Limb (tissue), 2 donors: ENCODE results near the gene SLC22A4.
A peak's percentile ranks its signal among the peaks of the same experiment; 100 is the strongest.

Experiments used
- DNase-seq, 2 donors: peaks; one replicate each; pipeline ENCODE4 v3.0.0-alpha.2; 2016; ENCODE audit errors: extremely low spot score in 2 of 2

Gene SLC22A4

DNA sequence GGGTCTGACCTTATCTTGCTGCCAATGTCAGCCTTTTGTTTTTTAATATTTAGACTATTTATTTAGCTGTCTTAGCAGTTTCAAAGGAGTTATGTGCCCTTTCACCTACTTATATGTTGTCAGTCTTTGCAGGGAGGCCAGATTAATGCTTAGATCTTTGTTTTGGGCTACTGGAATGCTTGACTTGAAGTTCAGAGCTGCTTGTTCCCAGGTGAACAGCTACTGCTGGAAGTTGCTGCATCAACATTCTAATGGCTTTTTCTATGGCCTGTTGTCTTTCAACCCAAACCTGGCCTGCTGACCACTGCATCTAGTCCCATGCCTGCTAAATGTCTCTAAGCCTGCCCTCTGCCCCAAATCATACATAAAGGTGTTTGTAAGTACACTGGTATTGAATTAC lies 78.3 kb downstream of the SLC22A4 start:
- DNase-seq = no peak

DNA sequence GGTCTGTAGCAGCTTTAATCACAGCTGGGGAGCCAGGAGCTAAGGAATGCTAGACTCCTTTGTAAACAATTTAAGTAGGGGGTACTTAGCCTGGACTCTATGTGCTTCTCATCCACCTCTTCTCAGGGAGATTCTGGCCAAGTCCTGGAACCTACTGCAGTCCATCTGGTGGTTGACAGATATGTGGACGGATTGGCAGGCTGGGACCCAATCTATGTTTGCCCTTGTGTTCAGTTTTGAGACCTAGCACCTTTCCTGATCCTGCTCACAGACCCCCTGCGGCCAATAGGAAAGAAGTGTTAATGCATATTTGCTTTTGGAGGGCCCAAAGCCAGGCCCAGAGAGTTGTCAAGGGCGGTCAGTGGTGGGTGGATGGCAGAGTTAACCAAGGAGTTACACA lies 81.8 kb downstream of the SLC22A4 start:
- no peak for DNase-seq

DNA sequence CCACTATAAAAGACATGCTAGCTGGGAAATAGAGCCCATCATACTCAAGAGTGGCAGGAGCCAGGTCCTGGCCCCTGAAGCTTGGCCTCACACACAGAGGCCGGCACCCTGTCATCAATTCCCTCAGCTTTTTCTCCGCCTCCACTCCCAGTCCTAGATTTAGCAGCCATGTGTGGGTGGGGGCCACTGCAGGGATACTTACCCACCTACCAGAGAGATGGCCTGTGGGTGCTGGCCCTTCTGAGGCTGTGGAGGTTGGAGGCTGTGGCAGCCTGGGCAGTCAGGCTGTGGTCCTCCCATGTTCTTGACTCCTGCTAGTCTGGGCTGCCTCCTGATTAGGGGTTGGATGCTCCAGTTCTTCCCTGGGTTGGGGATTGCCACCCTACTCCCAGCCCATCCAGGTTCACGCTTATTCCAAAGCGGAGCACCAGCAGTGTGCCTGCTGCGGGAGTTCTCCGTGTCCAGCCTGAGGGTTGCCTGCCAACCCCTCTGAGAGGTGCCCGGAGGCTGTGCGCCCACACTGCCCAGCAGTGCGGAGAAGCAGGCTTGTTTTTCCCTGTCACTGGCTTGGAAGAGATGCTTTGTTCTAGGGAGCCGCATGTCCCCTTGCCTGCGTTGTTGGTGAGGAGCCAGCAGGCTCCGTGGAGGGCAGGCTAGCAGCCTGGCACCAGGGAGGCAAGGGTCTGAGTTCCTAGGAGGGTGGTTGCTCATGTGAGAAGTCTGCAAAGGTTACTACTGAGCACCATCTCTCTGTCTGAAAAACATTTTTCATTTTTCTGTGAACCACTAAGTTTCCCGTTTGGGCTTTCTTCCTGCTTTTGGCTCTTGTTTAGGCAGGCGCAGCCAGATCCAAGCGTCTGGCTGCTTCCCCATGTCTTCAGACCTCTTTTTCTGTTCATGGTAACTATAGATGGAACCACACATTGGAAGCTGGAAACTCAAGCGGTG lies 82.8 kb downstream of the SLC22A4 start:
- DNase-seq = no peak

DNA sequence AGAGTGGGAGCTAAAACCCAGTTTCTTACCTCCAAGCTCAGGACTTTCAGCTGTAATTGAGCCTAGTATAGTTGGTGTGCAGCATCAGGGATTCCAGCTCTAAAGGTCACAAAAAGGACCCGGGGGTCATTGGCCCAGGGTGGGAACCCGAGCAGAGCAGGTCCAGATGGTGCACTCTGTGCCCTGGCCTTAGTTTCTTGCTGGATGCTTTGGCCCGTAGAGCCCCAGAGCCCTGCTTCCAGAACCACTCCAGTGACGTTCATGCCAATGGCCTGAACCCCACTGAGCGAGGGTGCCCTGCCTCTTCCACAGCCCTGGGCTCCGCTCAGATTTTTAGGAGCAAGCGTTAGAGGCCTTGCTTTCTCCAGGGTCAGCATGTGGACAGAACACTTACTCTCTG lies 83.5 kb downstream of the SLC22A4 start:
- DNase-seq = no peak

DNA sequence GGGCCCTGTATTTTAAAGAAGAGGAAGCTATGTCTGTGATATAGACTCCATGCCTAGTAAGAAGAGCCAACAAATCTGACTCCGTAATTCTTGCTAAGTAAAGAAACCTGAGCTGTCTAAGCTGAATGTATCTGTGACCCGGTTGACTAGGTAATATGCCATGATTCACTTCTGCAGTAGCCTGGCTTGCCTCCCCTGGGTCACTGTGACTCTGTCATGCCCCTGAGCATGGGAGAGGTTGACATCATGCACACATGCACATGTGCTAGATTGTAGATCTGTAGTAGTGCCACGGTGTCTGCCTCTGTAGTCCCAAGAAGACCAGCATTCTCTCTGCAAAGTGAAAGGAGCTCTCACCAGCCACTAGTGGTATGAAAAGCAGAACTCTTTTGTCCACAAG lies 84.4 kb downstream of the SLC22A4 start:
- DNase-seq = no peak

DNA sequence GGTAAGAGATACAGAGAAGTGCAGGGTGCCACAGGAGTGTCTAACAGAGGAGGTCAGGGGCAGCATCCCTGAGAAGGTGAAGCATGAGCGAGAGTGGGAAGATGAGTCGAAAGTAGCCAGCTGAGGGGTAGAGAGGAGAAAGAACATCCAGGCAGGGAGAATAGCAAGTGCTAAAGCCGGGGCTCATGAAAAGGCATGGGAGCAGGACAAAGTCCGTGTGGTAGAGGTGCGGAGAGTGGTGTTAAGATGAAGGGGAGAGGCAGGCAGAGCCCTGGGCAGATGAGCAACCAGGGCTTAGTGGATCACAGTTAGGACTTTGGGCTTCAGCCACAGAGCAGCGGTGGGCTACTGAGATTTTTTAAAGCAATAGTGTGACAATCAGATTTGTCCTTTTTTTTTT lies 85.9 kb downstream of the SLC22A4 start:
- no peak for DNase-seq

DNA sequence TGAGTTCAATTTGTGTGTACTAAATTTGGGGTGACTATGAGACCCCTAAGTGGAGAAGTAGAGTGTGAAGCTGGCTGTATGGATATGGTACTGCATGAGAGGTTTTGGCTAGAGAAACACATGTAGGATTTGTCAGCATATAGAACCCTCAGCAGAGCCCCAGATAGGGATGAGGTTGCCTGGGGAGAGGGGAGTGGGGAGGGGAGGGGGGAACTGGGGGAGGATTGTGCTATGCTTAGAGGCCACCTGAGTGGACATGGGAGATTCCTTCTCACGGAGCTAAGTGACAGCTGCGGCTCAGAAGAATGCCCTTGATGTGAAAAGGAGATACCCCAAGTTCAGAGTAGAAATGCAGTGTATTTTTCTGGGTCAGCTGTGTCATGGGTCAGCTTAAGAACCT lies 86.5 kb downstream of the SLC22A4 start:
- DNase-seq = no peak

DNA sequence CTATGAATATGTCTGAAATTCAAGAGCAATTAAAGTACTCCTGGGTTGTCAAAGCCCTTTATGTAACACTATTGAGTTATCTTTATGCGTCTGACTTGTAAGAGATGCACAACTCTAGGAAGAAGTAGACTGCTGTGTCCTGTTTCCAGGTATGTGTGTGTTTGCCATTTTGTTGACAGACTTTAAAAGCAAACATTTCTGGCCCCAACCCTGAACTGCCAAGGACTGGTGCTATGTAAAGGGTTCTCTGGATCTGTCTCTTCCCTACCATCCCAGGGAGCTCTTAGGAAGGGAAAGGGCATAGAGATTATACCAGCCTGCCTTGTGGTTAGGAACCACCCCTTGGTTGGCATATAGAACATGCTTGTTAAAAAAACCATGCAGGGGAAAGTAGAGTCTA lies 87.4 kb downstream of the SLC22A4 start:
- no peak for DNase-seq

DNA sequence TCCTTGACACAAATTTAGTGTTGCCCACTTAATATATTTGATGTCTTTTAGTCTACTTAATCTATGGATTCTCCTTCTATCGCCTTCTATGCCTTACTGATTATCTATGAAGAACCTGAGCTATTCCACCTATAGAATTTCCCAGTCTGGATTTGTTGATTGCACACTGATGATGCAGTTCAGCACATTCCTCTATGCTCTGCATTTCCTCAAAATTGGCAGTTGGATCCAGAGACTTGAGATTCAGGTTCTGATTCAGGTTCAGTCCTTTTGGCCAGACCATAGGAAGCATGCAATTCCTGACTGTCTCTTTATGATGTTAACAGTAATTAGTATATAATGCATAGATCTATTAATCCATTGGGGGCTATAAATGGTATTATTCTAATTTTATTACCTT lies 89.1 kb downstream of the SLC22A4 start:
- no peak for DNase-seq

DNA sequence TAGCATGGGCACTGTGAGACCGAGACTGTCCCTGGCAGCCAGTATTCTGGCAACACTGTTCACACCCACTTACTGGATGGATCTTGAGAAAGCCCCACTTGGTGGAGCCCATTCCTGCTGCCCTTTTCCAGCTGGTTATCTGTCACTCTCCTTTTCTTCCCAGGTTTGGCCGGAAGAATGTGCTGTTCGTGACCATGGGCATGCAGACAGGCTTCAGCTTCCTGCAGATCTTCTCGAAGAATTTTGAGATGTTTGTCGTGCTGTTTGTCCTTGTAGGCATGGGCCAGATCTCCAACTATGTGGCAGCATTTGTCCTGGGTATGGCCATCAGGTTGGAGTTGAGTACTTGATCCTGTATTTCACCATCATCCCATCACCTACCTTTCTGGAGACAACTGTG lies 89.8 kb downstream of the SLC22A4 start:
- DNase-seq = no peak

DNA sequence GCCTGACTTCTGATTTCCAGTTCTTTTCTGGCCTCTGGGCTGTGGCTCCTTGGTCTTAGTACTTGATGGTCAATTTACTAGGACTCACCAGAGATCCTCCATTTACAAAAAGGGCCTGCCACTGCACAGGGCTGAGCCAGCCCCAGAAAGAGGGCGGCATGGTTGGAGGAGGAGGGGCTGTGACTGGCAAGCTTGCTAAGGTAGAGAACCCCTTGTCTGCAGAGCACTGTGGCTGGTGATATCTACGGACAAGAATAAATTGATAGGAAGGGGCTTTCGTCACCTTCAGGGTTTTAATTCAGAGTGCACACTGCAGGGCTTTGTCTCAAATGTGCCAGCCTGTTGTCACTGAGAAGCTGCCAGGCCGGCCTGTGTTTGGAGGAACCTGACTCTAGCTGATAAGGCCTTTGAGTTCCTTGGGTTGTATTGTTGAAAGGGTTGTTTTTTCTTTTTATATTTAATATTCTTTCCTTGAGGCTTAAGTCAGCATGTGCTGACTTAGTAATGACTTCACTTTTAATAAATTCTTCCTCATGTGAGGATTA lies 90.4 kb downstream of the SLC22A4 start:
- no peak for DNase-seq

DNA sequence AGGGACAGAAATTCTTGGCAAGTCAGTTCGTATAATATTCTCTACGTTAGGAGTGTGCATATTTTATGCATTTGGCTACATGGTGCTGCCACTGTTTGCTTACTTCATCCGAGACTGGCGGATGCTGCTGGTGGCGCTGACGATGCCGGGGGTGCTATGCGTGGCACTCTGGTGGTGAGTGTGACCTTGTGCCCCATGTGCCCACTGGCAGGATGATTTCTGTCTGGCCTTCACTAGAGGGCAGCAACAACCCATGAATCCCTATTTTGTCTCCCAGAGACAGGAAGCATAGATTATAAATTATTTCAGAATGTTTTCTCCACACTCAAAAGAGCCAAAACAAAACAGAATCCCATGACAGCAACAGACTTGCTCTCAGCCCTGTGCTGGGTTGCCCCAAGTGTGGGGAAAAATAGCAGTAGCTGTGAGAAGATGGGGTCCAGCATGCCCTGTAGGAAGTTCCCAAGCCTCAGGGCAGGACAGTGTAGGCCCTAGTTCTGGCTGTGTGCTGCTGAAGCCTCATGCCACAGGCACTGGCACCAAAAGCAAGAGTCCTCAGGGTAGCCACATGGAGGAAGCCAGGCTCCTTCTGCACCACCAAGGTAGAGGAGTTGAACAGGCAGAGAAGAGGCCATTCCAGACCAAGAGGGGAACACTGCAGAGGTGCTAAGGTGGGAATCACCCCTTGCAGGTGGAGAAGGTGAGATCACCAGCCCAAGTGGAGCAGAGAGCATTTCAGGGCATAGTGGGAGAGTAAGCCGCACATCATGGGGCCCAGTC lies 91.3 kb downstream of the SLC22A4 start:
- DNase-seq = peak; percentile 50 to 53

DNA sequence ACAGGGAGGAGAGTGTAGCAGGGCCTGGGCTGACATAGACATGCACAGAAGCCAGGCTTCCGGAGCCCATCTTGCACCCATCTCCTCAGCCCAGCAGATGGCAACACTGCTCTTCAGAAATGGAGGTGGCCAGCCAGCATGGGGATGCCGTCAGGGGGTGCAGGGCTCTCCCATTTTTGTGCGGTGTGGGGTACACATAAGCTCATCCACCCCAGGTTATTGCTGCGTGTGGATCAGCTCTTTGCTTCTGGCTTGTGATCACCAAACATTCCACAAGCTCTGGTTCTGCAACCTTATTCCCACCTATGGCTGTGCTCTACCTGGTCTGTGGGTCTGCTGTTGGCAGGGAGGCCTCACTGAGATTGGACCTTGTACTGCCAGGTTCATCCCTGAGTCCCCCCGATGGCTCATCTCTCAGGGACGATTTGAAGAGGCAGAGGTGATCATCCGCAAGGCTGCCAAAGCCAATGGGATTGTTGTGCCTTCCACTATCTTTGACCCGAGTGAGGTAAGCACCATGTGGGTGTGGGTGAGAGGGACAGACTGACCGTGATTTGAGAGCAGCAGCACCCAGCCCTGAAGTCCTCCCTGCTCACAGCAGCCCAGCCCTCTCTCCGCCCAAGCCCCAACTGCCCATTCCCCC lies 92.6 kb downstream of the SLC22A4 start:
- peak; percentile 45 to 70 for DNase-seq

DNA sequence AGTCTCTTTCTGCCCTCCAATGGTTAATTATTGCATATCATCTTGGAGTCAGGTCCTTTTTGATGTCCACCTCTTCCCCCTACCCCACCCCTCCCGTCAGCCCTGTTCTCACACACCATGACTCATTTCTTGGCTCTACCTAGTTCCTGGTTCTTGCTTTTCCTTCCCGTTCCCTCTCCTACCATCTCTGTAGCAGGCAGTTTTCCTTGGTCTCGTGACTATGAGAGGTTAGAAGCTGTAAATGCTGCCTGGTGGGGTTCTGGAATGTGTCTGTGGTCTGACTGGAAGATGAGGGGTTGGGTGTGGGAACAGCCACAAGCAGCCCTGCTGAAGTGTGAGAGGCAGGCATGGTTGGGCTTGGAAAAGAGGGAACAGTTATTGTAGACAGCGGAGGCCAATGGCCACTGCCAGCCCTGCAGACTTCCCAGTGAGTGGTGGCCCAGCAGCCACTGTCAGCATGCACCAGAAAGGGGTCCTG lies 93.5 kb downstream of the SLC22A4 start:
- peak; percentile 64 to 68 for DNase-seq

DNA sequence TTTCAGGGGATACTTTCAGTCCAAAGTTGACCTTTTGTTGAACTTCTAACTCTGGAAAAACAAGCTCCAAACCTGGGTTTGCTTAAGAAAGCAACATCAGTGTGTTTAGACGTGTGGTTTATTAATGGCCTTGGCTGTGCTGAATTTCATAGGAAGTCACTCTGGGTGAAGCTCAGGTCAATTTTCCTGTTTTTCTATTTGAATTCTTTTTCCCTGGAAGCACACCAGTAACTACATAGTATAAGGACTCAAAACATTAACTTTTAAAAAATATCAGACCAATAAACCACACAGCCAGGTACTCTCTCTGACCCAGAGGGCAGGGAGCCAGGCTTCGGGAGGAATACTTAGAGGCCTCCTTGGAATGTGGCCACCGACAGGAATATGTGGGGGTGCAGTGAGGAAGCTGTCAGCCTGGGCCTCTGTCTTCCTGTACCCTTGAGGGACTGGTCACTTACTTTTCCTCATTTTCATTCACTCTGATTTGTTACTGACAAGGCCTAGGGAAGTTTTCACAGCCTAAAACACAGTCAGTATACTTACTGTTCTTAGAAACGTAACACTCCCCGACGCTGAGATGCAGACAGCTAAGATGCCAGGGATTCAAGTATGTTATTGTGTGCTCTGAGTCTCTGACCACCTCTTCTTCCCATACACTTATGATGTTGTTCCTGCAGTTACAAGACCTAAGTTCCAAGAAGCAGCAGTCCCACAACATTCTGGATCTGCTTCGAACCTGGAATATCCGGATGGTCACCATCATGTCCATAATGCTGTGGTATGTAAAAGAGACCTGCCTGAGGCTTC lies 94.3 kb downstream of the SLC22A4 start:
- peak; percentile 61 to 67 for DNase-seq

DNA sequence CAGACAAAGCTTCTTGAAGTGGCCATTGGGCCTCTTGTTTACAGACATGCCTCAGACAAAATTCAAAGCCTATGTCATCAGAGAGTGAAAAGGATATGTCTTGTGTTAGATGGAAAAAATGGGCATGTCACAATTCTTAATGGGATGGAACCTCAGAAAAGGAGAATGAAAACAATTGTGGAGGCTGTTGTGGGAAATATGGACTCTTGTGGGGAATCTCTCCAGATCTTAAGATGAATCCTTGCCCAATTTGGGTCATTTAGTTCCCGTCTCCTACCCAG lies 94.8 kb downstream of the SLC22A4 start:
- no peak for DNase-seq

DNA sequence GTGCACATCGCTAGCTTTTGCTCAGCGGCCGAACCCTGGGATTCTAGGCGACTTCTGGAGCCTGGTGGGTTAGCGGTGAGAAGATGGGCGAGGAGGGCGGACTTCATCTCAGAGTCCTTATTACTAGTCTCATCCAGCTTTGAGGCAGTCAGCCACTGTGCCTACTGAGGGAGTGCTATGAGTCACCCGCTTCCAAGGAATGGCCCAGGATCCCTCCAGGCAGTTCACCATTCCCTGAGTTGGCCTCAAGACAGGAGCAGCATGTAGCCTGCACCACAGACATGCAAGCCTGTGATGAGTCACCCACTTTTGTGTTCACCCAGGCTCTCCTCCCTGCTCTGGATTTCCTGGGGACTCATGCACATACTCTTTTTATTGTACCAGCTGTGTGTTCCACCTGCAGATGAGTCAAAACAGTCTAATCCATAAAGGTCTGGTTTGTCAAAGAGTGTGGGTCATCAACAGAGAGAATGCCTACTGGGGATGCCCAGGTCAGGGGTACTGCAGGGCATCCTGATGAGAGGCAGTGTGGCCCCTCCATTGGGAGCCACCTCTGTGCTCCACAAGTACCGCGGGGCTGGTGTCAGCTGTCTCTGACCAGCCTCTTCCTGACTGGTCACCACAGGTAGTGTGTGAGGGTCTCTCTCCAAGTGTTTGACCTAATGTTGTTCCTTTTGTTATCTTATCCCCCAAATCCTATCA lies 95.5 kb downstream of the SLC22A4 start:
- DNase-seq = no peak

DNA sequence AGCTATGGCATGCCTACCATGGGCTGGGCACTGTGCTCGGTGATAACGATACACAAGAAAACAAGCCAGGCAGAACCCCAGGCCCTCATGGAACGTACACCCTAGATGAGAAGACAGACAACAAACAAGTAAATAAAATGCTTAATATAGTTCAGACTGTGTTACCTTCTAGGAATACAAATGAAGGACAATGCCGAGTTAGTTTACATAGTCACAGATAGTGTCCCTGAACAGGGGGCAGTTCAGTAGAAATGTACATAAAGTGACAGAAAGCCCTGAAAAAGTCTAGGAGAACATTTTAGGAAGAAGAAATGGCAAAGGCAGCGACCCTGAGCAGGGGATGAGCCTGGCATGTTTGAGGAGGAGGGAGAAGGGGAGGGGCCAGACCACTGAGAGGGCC lies 97.1 kb downstream of the SLC22A4 start:
- DNase-seq = no peak

DNA sequence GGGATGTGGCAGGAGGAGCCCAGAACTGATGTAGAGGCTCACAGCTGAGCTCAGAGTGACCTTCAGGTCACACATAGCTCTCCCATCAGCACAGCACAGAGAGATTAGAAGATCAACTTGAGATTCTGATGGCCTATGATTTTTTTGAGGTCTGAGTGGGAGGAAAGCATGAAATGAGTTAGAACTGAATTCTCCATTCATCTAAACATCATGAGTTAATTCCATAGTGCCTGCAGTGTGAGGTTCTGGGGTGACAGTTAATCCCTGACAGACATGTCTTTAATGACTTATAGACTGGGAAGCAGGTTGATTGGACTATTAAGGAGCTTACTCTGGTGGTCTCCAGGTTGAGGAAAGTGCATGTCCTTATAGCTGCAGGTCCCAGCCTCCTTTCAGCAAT lies 97.7 kb downstream of the SLC22A4 start:
- no peak for DNase-seq

DNA sequence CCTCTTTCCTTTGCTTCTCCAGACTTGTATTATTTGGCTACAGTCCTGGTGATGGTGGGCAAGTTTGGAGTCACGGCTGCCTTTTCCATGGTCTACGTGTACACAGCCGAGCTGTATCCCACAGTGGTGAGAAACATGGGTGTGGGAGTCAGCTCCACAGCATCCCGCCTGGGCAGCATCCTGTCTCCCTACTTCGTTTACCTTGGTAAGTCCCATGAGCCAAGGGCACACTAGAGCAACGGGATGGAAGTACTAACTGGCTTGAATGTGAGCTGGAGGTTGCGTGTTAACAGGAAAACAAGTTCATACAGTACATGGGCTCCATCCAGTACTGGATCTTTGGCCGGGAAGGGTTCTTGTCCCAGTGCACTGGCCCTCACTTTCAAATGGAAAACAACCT lies 98.2 kb downstream of the SLC22A4 start:
- no peak for DNase-seq
